Fibroblast of lung (primary cell): Measurements from ENCODE around the gene CARD10. TPM values are rescaled to one million over a fixed set of nuclear protein-coding genes. Genes with fewer than 3 reads are reported as not detected.

Experiments used
- DNase-seq, 2 donors: peaks; one replicate each; pipeline versions ENCODE4 v3.0.0 to v3.0.0-alpha.2; 2010; ENCODE audit warnings: low read depth in 2 of 2
- H2AFZ ChIP-seq: 2 replicates; pipeline ENCODE4 v1.5.1; 2012; ENCODE audit warnings: low read length, control low read depth, inconsistent platforms
- H3K27ac ChIP-seq: 2 replicates; pipeline ENCODE4 v1.5.1; 2011; ENCODE audit warnings: low read length, control low read depth; ENCODE audit not compliant: insufficient read depth
- H3K27me3 ChIP-seq: 2 replicates; pipeline ENCODE4 v1.5.1; 2011; ENCODE audit warnings: mild to moderate bottlenecking, low read length; ENCODE audit not compliant: control insufficient read depth, insufficient read depth
- H3K36me3 ChIP-seq: 2 replicates; pipeline ENCODE4 v1.5.1; 2011; ENCODE audit warnings: low read length; ENCODE audit not compliant: control insufficient read depth, insufficient read depth
- H3K4me1 ChIP-seq: 2 replicates; pipeline ENCODE4 v1.5.1; 2011; ENCODE audit warnings: low read length; ENCODE audit not compliant: control insufficient read depth, insufficient read depth; ENCODE audit errors: extremely low read depth
- H3K4me2 ChIP-seq: 2 replicates; pipeline ENCODE4 v1.5.1; 2011; ENCODE audit warnings: low read length, control low read depth; ENCODE audit not compliant: insufficient read depth; ENCODE audit errors: extremely low read depth
- H3K4me3 ChIP-seq, 4 experiments: fragments of 200-600 bp in 1 of 4; sonication (generic) in 1 of 4; replicated peaks in 1 of 4; 2 replicates each; pipeline ENCODE4 v1.5.1; 2011 to 2016; ENCODE audit warnings: low read length in 4 of 4, low read depth in 3 of 4, mild to moderate bottlenecking in 3 of 4, control low read depth in 2 of 4, inconsistent platforms in 1 of 4, mixed read lengths in 1 of 4; ENCODE audit not compliant: insufficient read depth in 1 of 4; ENCODE audit errors: control extremely low read depth in 1 of 4
- H3K79me2 ChIP-seq: 2 replicates; pipeline ENCODE4 v1.5.1; 2012; ENCODE audit warnings: mild to moderate bottlenecking, low read length, inconsistent platforms; ENCODE audit not compliant: control insufficient read depth, insufficient read depth
- H3K9ac ChIP-seq: 2 replicates; pipeline ENCODE4 v1.5.1; 2011; ENCODE audit warnings: mild to moderate bottlenecking, low read length, control low read depth; ENCODE audit not compliant: insufficient read depth
- H3K9me3 ChIP-seq: 2 replicates; pipeline ENCODE4 v1.5.1; 2012; ENCODE audit warnings: low read depth, low read length; ENCODE audit not compliant: control insufficient read depth, insufficient read depth
- H4K20me1 ChIP-seq: 2 replicates; pipeline ENCODE4 v1.5.1; 2011; ENCODE audit warnings: low read length; ENCODE audit not compliant: control insufficient read depth, insufficient read depth; ENCODE audit errors: extremely low read depth
- EZH2 ChIP-seq: IDR thresholded peaks from 2 replicates; pipeline ENCODE4 v1.5.1; 2012; ENCODE audit warnings: low read length, control low read depth, mild to moderate bottlenecking; ENCODE audit errors: missing control alignments
- polyA plus RNA-seq, 2 donors: library from polyadenylated mRNA; depleted of rRNA in 1 of 2; stranded (reverse) in 1 of 2; unstranded in 1 of 2; fragments of >200 nt; gene quantifications; 2 replicates each; pipeline ENCODE4 v1.2.1, GENCODE V29; 2011 to 2012; ENCODE audit warnings: missing spikeins in 1 of 2
- total RNA-seq: library from RNA; depleted of rRNA; stranded (reverse); fragments of >200 nt; gene quantifications from 2 replicates; pipeline ENCODE4 v1.2.1, GENCODE V29; 2014
- TF ChIP-seq, protein P1 (sequence below), 2 donors: IDR thresholded peaks in 1 of 2; conservative IDR thresholded peaks in 1 of 2; 1 replicate in 1 of 2; 2 replicates in 1 of 2; pipeline ENCODE4 v1.5.1; 2011 to 2012; ENCODE audit warnings: low read length in 2 of 2, control low read depth in 1 of 2, inconsistent platforms in 1 of 2, low read depth in 1 of 2, mild to moderate bottlenecking in 1 of 2

Gene CARD10
- total and polyA plus RNA-seq, 2 donors (not counting 1 experiment from before 2014, with no cell fraction given) = 1.6 to 2.3 TPM

DNA sequence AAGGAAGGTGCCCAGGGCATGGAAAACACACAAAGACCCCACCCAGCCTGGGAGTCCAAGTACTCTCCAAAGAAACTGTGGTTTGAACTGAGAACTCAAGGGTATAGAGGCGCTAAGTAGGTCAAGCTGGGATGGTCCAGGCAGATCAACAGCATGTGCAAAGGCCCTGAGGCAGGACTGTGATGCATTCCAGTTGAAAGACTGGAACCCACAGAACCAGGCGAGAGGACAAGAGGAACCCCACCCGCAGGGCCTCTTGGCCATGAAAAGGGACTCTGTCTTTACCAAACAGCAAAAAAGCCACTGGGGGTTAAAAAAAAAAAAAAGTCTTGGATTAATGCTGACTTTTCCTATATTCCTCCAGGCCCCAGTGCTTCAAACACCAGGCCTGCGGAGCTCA lies 14.3 kb downstream of the CARD10 start:
- Histone ChIP-seq H3K9me3 (no peaks in the 10 kb centered on the region), H3K36me3 (no peaks in the 10 kb centered on the region), H4K20me1 (no peaks in the 10 kb centered on the region), H3K9ac (no peak overlapping the region), H3K79me2 (no peaks in the 10 kb centered on the region), H3K4me3 (no peak overlapping the region), H2AFZ (no peak overlapping the region), H3K27me3 (no peaks in the 10 kb centered on the region), H3K27ac (no peak overlapping the region), H3K4me1 (peaks cover 11% of the 10 kb centered on the region), H3K4me2 (no peak overlapping the region)
- no peak for DNase-seq
- TF ChIP-seq EZH2 = no peak
- TF ChIP-seq, protein P1, sequence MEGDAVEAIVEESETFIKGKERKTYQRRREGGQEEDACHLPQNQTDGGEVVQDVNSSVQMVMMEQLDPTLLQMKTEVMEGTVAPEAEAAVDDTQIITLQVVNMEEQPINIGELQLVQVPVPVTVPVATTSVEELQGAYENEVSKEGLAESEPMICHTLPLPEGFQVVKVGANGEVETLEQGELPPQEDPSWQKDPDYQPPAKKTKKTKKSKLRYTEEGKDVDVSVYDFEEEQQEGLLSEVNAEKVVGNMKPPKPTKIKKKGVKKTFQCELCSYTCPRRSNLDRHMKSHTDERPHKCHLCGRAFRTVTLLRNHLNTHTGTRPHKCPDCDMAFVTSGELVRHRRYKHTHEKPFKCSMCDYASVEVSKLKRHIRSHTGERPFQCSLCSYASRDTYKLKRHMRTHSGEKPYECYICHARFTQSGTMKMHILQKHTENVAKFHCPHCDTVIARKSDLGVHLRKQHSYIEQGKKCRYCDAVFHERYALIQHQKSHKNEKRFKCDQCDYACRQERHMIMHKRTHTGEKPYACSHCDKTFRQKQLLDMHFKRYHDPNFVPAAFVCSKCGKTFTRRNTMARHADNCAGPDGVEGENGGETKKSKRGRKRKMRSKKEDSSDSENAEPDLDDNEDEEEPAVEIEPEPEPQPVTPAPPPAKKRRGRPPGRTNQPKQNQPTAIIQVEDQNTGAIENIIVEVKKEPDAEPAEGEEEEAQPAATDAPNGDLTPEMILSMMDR (conservative IDR thresholded peaks at IDR 0.05 in 1 of 2, IDR thresholded peaks at IDR 0.05 in 1 of 2; ENCODE audit: low read depth in 1 of 2, low read length in 2 of 2) = no peak

DNA sequence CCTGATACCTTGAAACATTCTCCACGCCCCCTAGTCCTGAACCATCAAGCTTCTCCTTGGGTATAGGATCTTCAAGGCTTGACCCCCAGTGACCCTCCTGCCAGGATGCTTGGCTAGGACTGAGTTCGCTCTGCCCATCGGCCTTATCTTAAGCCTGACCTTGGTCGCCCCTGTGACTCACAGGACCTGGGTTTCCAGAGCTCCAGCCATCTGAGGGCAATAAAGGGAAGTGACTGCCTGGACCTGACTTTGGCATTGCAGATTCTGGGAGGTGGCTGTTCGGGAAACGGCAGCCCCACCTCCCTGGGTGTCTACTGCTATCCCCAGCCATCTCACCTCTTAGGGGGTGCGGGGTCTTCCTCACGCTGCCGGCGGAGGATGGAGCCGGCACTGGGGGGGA lies 15.4 kb downstream of the CARD10 start:
- peaks cover 11% of the 10 kb centered on the region for H3K4me1 ChIP-seq
- DNase-seq = no peak
- no peaks in the 10 kb centered on the region for H3K27me3 ChIP-seq
- no peak overlapping the region for H3K4me2 ChIP-seq
- H2AFZ ChIP-seq = no peak overlapping the region
- H3K79me2 ChIP-seq = no peaks in the 10 kb centered on the region
- no peak overlapping the region for H3K4me3 ChIP-seq
- H3K27ac ChIP-seq = no peak overlapping the region
- TF ChIP-seq EZH2 = no peak
- TF ChIP-seq, protein P1 (conservative IDR thresholded peaks at IDR 0.05 in 1 of 2, IDR thresholded peaks at IDR 0.05 in 1 of 2; ENCODE audit: low read depth in 1 of 2, low read length in 2 of 2) = no peak
- H3K36me3 ChIP-seq = no peaks in the 10 kb centered on the region
- no peaks in the 10 kb centered on the region for H3K9me3 ChIP-seq
- H4K20me1 ChIP-seq = no peaks in the 10 kb centered on the region
- no peak overlapping the region for H3K9ac ChIP-seq

DNA sequence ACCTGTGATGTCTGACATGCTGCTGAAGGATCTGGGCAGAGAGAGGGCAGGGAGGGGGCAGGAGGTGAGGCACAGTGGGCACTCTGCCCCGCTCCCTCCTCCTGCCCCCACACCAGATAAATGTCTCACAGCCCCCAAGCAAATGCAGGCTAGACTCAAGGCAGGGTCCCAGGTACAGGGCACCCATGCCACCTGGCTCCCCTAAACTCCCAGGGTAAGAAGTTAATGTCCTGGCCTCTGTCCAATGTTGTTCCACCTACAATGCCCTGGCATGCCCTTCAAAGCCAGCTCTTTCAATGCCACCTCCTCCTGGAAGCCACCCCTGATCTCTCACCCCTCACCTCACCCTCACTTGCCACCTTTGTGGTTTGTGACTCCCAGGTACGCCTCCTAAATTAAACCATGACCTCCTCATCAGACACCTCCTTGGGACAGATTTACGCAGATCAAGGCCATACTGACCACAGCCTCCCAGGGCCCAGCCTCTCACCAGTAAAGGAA lies 16.0 kb downstream of the CARD10 start:
- Histone ChIP-seq H3K4me3 (no peak overlapping the region), H3K9me3 (no peaks in the 10 kb centered on the region), H2AFZ (no peak overlapping the region), H3K36me3 (no peaks in the 10 kb centered on the region), H3K9ac (no peak overlapping the region), H3K27me3 (no peaks in the 10 kb centered on the region), H3K27ac (no peak overlapping the region), H3K4me2 (no peak overlapping the region), H3K79me2 (no peaks in the 10 kb centered on the region), H3K4me1 (peaks cover 11% of the 10 kb centered on the region), H4K20me1 (no peaks in the 10 kb centered on the region)
- no peak for DNase-seq
- TF ChIP-seq EZH2 = no peak
- TF ChIP-seq, protein P1 (conservative IDR thresholded peaks at IDR 0.05 in 1 of 2, IDR thresholded peaks at IDR 0.05 in 1 of 2; ENCODE audit: low read depth in 1 of 2, low read length in 2 of 2) = no peak
